Fibroblast of lung (primary cell): ENCODE results near the gene TGFBR3L. TPM values are rescaled to one million over a fixed set of nuclear protein-coding genes. Genes with fewer than 3 reads are reported as not detected.

Experiments
- DNase-seq, 2 donors: peaks; one replicate each; pipeline versions ENCODE4 v3.0.0 to v3.0.0-alpha.2; 2010; ENCODE audit warnings: low read depth in 2 of 2
- H2AFZ ChIP-seq: 2 replicates; pipeline ENCODE4 v1.5.1; 2012; ENCODE audit warnings: low read length, control low read depth, inconsistent platforms
- H3K27ac ChIP-seq: 2 replicates; pipeline ENCODE4 v1.5.1; 2011; ENCODE audit warnings: low read length, control low read depth; ENCODE audit not compliant: insufficient read depth
- H3K27me3 ChIP-seq: 2 replicates; pipeline ENCODE4 v1.5.1; 2011; ENCODE audit warnings: mild to moderate bottlenecking, low read length; ENCODE audit not compliant: control insufficient read depth, insufficient read depth
- H3K36me3 ChIP-seq: 2 replicates; pipeline ENCODE4 v1.5.1; 2011; ENCODE audit warnings: low read length; ENCODE audit not compliant: control insufficient read depth, insufficient read depth
- H3K4me1 ChIP-seq: 2 replicates; pipeline ENCODE4 v1.5.1; 2011; ENCODE audit warnings: low read length; ENCODE audit not compliant: control insufficient read depth, insufficient read depth; ENCODE audit errors: extremely low read depth
- H3K4me2 ChIP-seq: 2 replicates; pipeline ENCODE4 v1.5.1; 2011; ENCODE audit warnings: low read length, control low read depth; ENCODE audit not compliant: insufficient read depth; ENCODE audit errors: extremely low read depth
- H3K4me3 ChIP-seq, 4 experiments: fragments of 200-600 bp in 1 of 4; sonication (generic) in 1 of 4; replicated peaks in 1 of 4; 2 replicates each; pipeline ENCODE4 v1.5.1; 2011 to 2016; ENCODE audit warnings: low read length in 4 of 4, low read depth in 3 of 4, mild to moderate bottlenecking in 3 of 4, control low read depth in 2 of 4, inconsistent platforms in 1 of 4, mixed read lengths in 1 of 4; ENCODE audit not compliant: insufficient read depth in 1 of 4; ENCODE audit errors: control extremely low read depth in 1 of 4
- H3K79me2 ChIP-seq: 2 replicates; pipeline ENCODE4 v1.5.1; 2012; ENCODE audit warnings: mild to moderate bottlenecking, low read length, inconsistent platforms; ENCODE audit not compliant: control insufficient read depth, insufficient read depth
- H3K9ac ChIP-seq: 2 replicates; pipeline ENCODE4 v1.5.1; 2011; ENCODE audit warnings: mild to moderate bottlenecking, low read length, control low read depth; ENCODE audit not compliant: insufficient read depth
- H3K9me3 ChIP-seq: 2 replicates; pipeline ENCODE4 v1.5.1; 2012; ENCODE audit warnings: low read depth, low read length; ENCODE audit not compliant: control insufficient read depth, insufficient read depth
- H4K20me1 ChIP-seq: 2 replicates; pipeline ENCODE4 v1.5.1; 2011; ENCODE audit warnings: low read length; ENCODE audit not compliant: control insufficient read depth, insufficient read depth; ENCODE audit errors: extremely low read depth
- CTCF ChIP-seq, 2 donors: IDR thresholded peaks in 1 of 2; conservative IDR thresholded peaks in 1 of 2; 1 replicate in 1 of 2; 2 replicates in 1 of 2; pipeline ENCODE4 v1.5.1; 2011 to 2012; ENCODE audit warnings: low read length in 2 of 2, control low read depth in 1 of 2, inconsistent platforms in 1 of 2, low read depth in 1 of 2, mild to moderate bottlenecking in 1 of 2
- EZH2 ChIP-seq: IDR thresholded peaks from 2 replicates; pipeline ENCODE4 v1.5.1; 2012; ENCODE audit warnings: low read length, control low read depth, mild to moderate bottlenecking; ENCODE audit errors: missing control alignments
- polyA plus RNA-seq, 2 donors: library from polyadenylated mRNA; depleted of rRNA in 1 of 2; stranded (reverse) in 1 of 2; unstranded in 1 of 2; fragments of >200 nt; gene quantifications; 2 replicates each; pipeline ENCODE4 v1.2.1, GENCODE V29; 2011 to 2012; ENCODE audit warnings: missing spikeins in 1 of 2
- total RNA-seq: library from RNA; depleted of rRNA; stranded (reverse); fragments of >200 nt; gene quantifications from 2 replicates; pipeline ENCODE4 v1.2.1, GENCODE V29; 2014

The TGFBR3L gene
- total and polyA plus RNA-seq, 2 donors (not counting 1 experiment from before 2014, with no cell fraction given) = 1.3 TPM; not detected in 1

- Histone ChIP-seq H3K4me2 (no peak overlapping the region), H3K79me2 (peaks cover 3% of the 10 kb centered on the region), H3K9ac (no peak overlapping the region), H3K4me1 (peaks cover 23% of the 10 kb centered on the region), H3K36me3 (peaks cover 9% of the 10 kb centered on the region), H3K4me3 (no peak overlapping the region), H3K27me3 (peaks cover 8% of the 10 kb centered on the region), H3K9me3 (no peaks in the 10 kb centered on the region), H4K20me1 (no peaks in the 10 kb centered on the region), H2AFZ (no peak overlapping the region), H3K27ac (no peak overlapping the region)
- TF ChIP-seq EZH2 = no peak
- no peak for TF ChIP-seq CTCF (conservative IDR thresholded peaks at IDR 0.05 in 1 of 2, IDR thresholded peaks at IDR 0.05 in 1 of 2; ENCODE audit: low read depth in 1 of 2, low read length in 2 of 2)
- no peak for DNase-seq
These were observed 4.2 kb downstream of the TGFBR3L start for GRCh38 chr19:7918615-7919421.

GRCh38 chr19:7919610-7920518, 5.2 kb downstream of the TGFBR3L start, which contains the start of gene SNAPC2:
TSS of gene SNAPC2 (plus strand) at chr19:7920338. CDS start at chr19:7920367, 29 bp downstream.
- Histone ChIP-seq H4K20me1 (no peaks in the 10 kb centered on the region), H3K9ac (peak within 1 kb of the TSS; percentile 79)
- no peak for TF ChIP-seq CTCF (conservative IDR thresholded peaks at IDR 0.05 in 1 of 2, IDR thresholded peaks at IDR 0.05 in 1 of 2; ENCODE audit: low read depth in 1 of 2, low read length in 2 of 2)
- TF ChIP-seq EZH2 = no peak

More at GRCh38 chr19:7919610-7920518, 5.2 kb downstream of the TGFBR3L start, which contains the start of gene SNAPC2:
- DNase-seq = peak; percentile 92 to 94
- Histone ChIP-seq H3K4me2 (peak within 1 kb of the TSS; percentile 97), H3K4me3 (peak within 1 kb of the TSS; percentile 67 to 75 (median 70)), H3K79me2 (peaks cover 3% of the 10 kb centered on the region), H3K27me3 (peaks cover 8% of the 10 kb centered on the region), H3K9me3 (no peaks in the 10 kb centered on the region), H2AFZ (peak within 1 kb of the TSS; percentile 97), H3K36me3 (peaks cover 9% of the 10 kb centered on the region), H3K4me1 (peaks cover 23% of the 10 kb centered on the region), H3K27ac (peak within 1 kb of the TSS; percentile 78)
